GM06990 (cell line): ENCODE measurements around the gene HOMER1.

Source experiments
- DNase-seq: peaks from one replicate; pipeline ENCODE4 v3.0.0-alpha.2; 2011; ENCODE audit not compliant: insufficient read length; ENCODE audit errors: extremely low read depth
- H3K27me3 ChIP-seq: replicated peaks from 2 replicates; pipeline ENCODE4 v1.6.0; 2011; ENCODE audit warnings: low read length; ENCODE audit not compliant: control insufficient read depth, insufficient read depth
- H3K36me3 ChIP-seq: 2 replicates; pipeline ENCODE4 v1.5.1; 2011; ENCODE audit warnings: low read length; ENCODE audit not compliant: control insufficient read depth, insufficient read depth
- H3K4me3 ChIP-seq: replicated peaks from 2 replicates; pipeline ENCODE4 v1.5.1; 2011; ENCODE audit warnings: low read depth, mild to moderate bottlenecking, control low read depth, low read length
- CTCF ChIP-seq: IDR thresholded peaks from 2 replicates; pipeline ENCODE4 v1.5.1; 2011; ENCODE audit warnings: low read length, control low read depth, mild to moderate bottlenecking, inconsistent platforms; ENCODE audit not compliant: insufficient read depth, poor library complexity, severe bottlenecking

HOMER1 gene

GRCh38 chr5:79526928-79527327, 13.0 kb upstream of the HOMER1 start:
- DNase-seq: no peak
- no peaks in the 10 kb centered on the region for H3K36me3 ChIP-seq
- H3K4me3 ChIP-seq: no peak overlapping the region
- H3K27me3 ChIP-seq: no peaks in the 10 kb centered on the region
- TF ChIP-seq CTCF: no peak

GRCh38 chr5:79526493-79526892, 12.6 kb upstream of the HOMER1 start:
- no peaks in the 10 kb centered on the region for H3K27me3 ChIP-seq
- no peak for TF ChIP-seq CTCF
- no peak overlapping the region for H3K4me3 ChIP-seq
- H3K36me3 ChIP-seq: no peaks in the 10 kb centered on the region
- DNase-seq: no peak

GRCh38 chr5:79521156-79521555, 7.2 kb upstream of the HOMER1 start:
- Histone ChIP-seq H3K4me3 (no peak overlapping the region), H3K36me3 (no peaks in the 10 kb centered on the region), H3K27me3 (no peaks in the 10 kb centered on the region)
- no peak for DNase-seq
- no peak for TF ChIP-seq CTCF

GRCh38 chr5:79518718-79519117, 4.8 kb upstream of the HOMER1 start:
- DNase-seq: no peak
- no peak for TF ChIP-seq CTCF
- no peaks in the 10 kb centered on the region for H3K36me3 ChIP-seq
- no peaks in the 10 kb centered on the region for H3K27me3 ChIP-seq
- no peak overlapping the region for H3K4me3 ChIP-seq

- DNase-seq: no peak
- Histone ChIP-seq H3K36me3 (no peaks in the 10 kb centered on the region), H3K4me3 (no peak overlapping the region)
These were observed 3.7 kb upstream of the HOMER1 start for GRCh38 chr5:79517601-79518000.

More at GRCh38 chr5:79517601-79518000, 3.7 kb upstream of the HOMER1 start:
- H3K27me3 ChIP-seq: no peaks in the 10 kb centered on the region
- no peak for TF ChIP-seq CTCF
